Measurements from ENCODE around the gene TEC. TPM values are rescaled to one million over a fixed set of nuclear protein-coding genes. Genes with fewer than 3 reads are reported as not detected.

Gene TEC
- total RNA-seq, 1 donor from 2014 or later: 8.8 TPM

- Mint-ChIP-seq H3K4me3 (no peak overlapping the region), H3K4me1 (no peaks in the 10 kb centered on the region), H3K27me3 (no peaks in the 10 kb centered on the region), H3K36me3 (ENCODE audit: low read depth) (no peaks in the 10 kb centered on the region), H3K27ac (no peak overlapping the region), H3K9me3 (no peaks in the 10 kb centered on the region)
- ATAC-seq (ENCODE audit: low read depth): no peak
- ChIA-PET CTCF (no interaction called here), POLR2A (no interaction called here)
- intact Hi-C loops (cut with micrococcal nuclease): no loop called here
- no peak for TF ChIP-seq CTCF (IDR thresholded peaks at IDR 0.05)
- DNase-seq: no peak
Observed at GRCh38 chr4:48102303-48102702, 167.3 kb downstream of the TEC start.

GRCh38 chr4:48100256-48100655 is 169.4 kb downstream of the TEC start:
- ChIA-PET POLR2A (no interaction called here), CTCF (no interaction called here)
- intact Hi-C loops (cut with micrococcal nuclease): no loop called here
- H3K4me1 Mint-ChIP-seq: no peaks in the 10 kb centered on the region
- H3K36me3 Mint-ChIP-seq (ENCODE audit: low read depth): no peaks in the 10 kb centered on the region
- no peak for DNase-seq
- H3K27me3 Mint-ChIP-seq: no peaks in the 10 kb centered on the region
- no peak for TF ChIP-seq CTCF (IDR thresholded peaks at IDR 0.05)
- H3K27ac Mint-ChIP-seq: no peak overlapping the region
- H3K4me3 Mint-ChIP-seq: no peak overlapping the region
- H3K9me3 Mint-ChIP-seq: no peaks in the 10 kb centered on the region
- no peak for ATAC-seq (ENCODE audit: low read depth)

- Mint-ChIP-seq H3K4me3 (no peak overlapping the region), H3K36me3 (ENCODE audit: low read depth) (no peaks in the 10 kb centered on the region), H3K9me3 (no peaks in the 10 kb centered on the region), H3K27me3 (no peaks in the 10 kb centered on the region), H3K4me1 (no peaks in the 10 kb centered on the region), H3K27ac (no peak overlapping the region)
- ATAC-seq (ENCODE audit: low read depth): no peak
- CTCF ChIA-PET: interaction anchor here (1.6 kb wide), 1 partner anchor 14 kb away, joined by 4 read pairs; no protein-coding TSS in a partner anchor
- DNase-seq: no peak
- no peak for TF ChIP-seq CTCF (IDR thresholded peaks at IDR 0.05)
- intact Hi-C loops (cut with micrococcal nuclease): no loop called here
- POLR2A ChIA-PET: no interaction called here
Observed at GRCh38 chr4:48095441-48095840, 174.2 kb downstream of the TEC start.

GRCh38 chr4:48093991-48094416 is 175.6 kb downstream of the TEC start:
- Mint-ChIP-seq H3K36me3 (ENCODE audit: low read depth) (no peaks in the 10 kb centered on the region), H3K4me1 (no peaks in the 10 kb centered on the region), H3K9me3 (no peaks in the 10 kb centered on the region), H3K27me3 (no peaks in the 10 kb centered on the region), H3K4me3 (no peak overlapping the region), H3K27ac (no peak overlapping the region)
- CTCF ChIA-PET: interaction anchor here (0.9 kb wide), 1 partner anchor 91 kb away, joined by 3 read pairs; no protein-coding TSS in a partner anchor
- POLR2A ChIA-PET: no interaction called here
- ATAC-seq (ENCODE audit: low read depth): no peak
- intact Hi-C loops (cut with micrococcal nuclease): no loop called here
- no peak for TF ChIP-seq CTCF (IDR thresholded peaks at IDR 0.05)
- DNase-seq: no peak

- no peaks in the 10 kb centered on the region for H3K4me1 Mint-ChIP-seq
- ChIA-PET POLR2A (no interaction called here), CTCF (interaction anchor here (1.0 to 9.8 kb wide), 3 partner anchors 57 to 422 kb away, joined by 4 to 127 read pairs (median 90); no protein-coding TSS in a partner anchor)
- ATAC-seq (ENCODE audit: low read depth) (no peak), DNase-seq (no peak)
- peaks cover 2% of the 10 kb centered on the region for H3K27me3 Mint-ChIP-seq
- no peaks in the 10 kb centered on the region for H3K36me3 Mint-ChIP-seq (ENCODE audit: low read depth)
- TF ChIP-seq CTCF (IDR thresholded peaks at IDR 0.05): no peak
- H3K9me3 Mint-ChIP-seq: no peaks in the 10 kb centered on the region
- intact Hi-C loops (cut with micrococcal nuclease): no loop called here
- H3K4me3 Mint-ChIP-seq: no peak overlapping the region
- H3K27ac Mint-ChIP-seq: no peak overlapping the region
Observed at GRCh38 chr4:48090621-48091020, 179.0 kb downstream of the TEC start.
